ENCODE data around the gene SRM.
A peak's percentile ranks its signal among the peaks of the same experiment; 100 is the strongest.

SRM gene

DNA sequence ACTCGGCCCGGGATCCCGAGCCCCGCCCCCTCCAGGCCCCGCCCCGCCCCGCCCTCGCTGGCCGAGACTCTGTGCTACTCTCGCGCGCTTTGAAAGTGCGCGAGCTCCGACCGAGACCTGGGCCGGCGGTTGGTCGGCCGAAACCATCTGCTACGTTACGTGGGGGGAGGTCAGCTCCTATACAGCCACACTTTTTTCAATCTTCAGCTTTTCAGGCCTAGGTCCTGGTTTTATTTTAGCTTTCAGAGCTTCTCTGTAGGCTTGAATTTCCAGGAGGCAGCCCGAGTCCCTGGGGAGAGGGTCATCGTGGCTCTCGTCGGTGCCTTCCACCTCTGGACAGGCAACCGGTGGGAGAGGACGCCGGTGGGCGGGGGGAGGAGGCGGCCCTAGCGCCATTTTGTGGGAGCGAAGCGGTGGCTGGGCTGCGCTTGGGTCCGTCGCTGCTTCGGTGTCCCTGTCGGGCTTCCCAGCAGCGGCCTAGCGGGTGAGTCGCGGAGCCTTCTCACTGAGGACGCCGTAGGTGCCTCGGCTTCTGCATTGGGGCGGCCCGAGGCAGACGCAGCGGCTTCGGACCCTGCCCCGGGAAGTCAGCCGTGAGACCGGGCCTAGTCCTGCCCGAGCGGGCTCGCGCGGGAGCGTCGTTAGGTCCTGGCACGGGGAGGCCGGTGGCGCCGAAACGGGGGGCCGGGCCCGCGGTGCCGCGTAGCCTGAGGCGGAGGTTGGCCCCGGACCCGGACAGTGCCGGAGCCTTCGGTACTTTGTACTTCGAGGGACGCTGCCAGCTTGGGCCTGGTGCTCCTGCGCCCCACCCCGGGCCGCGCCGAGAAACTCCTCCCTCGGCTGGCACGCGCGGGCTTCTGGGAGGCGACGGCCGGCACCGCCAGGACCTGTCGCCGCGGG is 47.3 kb downstream of the SRM start, which contains the start of gene TARDBP (continued):
- TF ChIP-seq, protein P1, sequence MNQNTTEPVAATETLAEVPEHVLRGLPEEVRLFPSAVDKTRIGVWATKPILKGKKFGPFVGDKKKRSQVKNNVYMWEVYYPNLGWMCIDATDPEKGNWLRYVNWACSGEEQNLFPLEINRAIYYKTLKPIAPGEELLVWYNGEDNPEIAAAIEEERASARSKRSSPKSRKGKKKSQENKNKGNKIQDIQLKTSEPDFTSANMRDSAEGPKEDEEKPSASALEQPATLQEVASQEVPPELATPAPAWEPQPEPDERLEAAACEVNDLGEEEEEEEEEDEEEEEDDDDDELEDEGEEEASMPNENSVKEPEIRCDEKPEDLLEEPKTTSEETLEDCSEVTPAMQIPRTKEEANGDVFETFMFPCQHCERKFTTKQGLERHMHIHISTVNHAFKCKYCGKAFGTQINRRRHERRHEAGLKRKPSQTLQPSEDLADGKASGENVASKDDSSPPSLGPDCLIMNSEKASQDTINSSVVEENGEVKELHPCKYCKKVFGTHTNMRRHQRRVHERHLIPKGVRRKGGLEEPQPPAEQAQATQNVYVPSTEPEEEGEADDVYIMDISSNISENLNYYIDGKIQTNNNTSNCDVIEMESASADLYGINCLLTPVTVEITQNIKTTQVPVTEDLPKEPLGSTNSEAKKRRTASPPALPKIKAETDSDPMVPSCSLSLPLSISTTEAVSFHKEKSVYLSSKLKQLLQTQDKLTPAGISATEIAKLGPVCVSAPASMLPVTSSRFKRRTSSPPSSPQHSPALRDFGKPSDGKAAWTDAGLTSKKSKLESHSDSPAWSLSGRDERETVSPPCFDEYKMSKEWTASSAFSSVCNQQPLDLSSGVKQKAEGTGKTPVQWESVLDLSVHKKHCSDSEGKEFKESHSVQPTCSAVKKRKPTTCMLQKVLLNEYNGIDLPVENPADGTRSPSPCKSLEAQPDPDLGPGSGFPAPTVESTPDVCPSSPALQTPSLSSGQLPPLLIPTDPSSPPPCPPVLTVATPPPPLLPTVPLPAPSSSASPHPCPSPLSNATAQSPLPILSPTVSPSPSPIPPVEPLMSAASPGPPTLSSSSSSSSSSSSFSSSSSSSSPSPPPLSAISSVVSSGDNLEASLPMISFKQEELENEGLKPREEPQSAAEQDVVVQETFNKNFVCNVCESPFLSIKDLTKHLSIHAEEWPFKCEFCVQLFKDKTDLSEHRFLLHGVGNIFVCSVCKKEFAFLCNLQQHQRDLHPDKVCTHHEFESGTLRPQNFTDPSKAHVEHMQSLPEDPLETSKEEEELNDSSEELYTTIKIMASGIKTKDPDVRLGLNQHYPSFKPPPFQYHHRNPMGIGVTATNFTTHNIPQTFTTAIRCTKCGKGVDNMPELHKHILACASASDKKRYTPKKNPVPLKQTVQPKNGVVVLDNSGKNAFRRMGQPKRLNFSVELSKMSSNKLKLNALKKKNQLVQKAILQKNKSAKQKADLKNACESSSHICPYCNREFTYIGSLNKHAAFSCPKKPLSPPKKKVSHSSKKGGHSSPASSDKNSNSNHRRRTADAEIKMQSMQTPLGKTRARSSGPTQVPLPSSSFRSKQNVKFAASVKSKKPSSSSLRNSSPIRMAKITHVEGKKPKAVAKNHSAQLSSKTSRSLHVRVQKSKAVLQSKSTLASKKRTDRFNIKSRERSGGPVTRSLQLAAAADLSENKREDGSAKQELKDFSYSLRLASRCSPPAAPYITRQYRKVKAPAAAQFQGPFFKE (tag by site-specific recombination; IDR thresholded peaks at IDR 0.05; ENCODE audit: borderline replicate concordance), result no peak
- TF ChIP-seq ZNF776 (tag by site-specific recombination; IDR thresholded peaks at IDR 0.05; ENCODE audit: borderline replicate concordance) (no peak), ZNF404 (tag by site-specific recombination; IDR thresholded peaks at IDR 0.05) (no peak), ZNF664 (tag by site-specific recombination; IDR thresholded peaks at IDR 0.05) (no peak), ZNF610 (tag by site-specific recombination; IDR thresholded peaks at IDR 0.05; ENCODE audit: borderline replicate concordance) (peak; percentile 67), ZNF16 (tag by site-specific recombination; IDR thresholded peaks at IDR 0.05; ENCODE audit: low read depth) (no peak), ZBTB17 (tag by site-specific recombination; IDR thresholded peaks at IDR 0.05) (peak; percentile 65), YY2 (tag by site-specific recombination; IDR thresholded peaks at IDR 0.05) (peak; percentile 90), ZNF629 (tag by site-specific recombination; IDR thresholded peaks at IDR 0.05) (peak; percentile 72), ZFP3 (tag by site-specific recombination; IDR thresholded peaks at IDR 0.05; ENCODE audit: low read depth) (no peak), ZBTB7A (tag by site-specific recombination; IDR thresholded peaks at IDR 0.05; ENCODE audit: low read depth) (peak; percentile 29; the same call in 1 of the 2 replicates), ZNF112 (tag by site-specific recombination; IDR thresholded peaks at IDR 0.05) (no peak), ZNF529 (tag by site-specific recombination; IDR thresholded peaks at IDR 0.05; ENCODE audit: insufficient replicate concordance) (no peak), ZNF624 (tag by site-specific recombination; IDR thresholded peaks at IDR 0.05) (no peak), PRDM1 (tag by site-specific recombination; IDR thresholded peaks at IDR 0.05) (no peak), SCRT2 (tag by site-specific recombination; IDR thresholded peaks at IDR 0.05) (peak; percentile 73; the same call in 1 of the 2 replicates), ZNF555 (tag by site-specific recombination; conservative IDR thresholded peaks at IDR 0.05) (no peak), ZNF426 (tag by site-specific recombination; IDR thresholded peaks at IDR 0.05) (no peak), ZNF138 (tag by site-specific recombination; IDR thresholded peaks at IDR 0.05; ENCODE audit: borderline replicate concordance) (no peak), ZNF48 (tag by site-specific recombination; IDR thresholded peaks at IDR 0.05) (no peak), ZNF146 (tag by site-specific recombination; IDR thresholded peaks at IDR 0.05) (peak; percentile 58; the same call in 1 of the 2 replicates)
- TF ChIP-seq, protein P2, sequence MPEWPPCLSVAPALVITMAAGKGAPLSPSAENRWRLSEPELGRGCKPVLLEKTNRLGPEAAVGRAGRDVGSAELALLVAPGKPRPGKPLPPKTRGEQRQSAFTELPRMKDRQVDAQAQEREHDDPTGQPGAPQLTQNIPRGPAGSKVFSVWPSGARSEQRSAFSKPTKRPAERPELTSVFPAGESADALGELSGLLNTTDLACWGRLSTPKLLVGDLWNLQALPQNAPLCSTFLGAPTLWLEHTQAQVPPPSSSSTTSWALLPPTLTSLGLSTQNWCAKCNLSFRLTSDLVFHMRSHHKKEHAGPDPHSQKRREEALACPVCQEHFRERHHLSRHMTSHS (tag by site-specific recombination; IDR thresholded peaks at IDR 0.05), result no peak
- TF ChIP-seq, protein P3, sequence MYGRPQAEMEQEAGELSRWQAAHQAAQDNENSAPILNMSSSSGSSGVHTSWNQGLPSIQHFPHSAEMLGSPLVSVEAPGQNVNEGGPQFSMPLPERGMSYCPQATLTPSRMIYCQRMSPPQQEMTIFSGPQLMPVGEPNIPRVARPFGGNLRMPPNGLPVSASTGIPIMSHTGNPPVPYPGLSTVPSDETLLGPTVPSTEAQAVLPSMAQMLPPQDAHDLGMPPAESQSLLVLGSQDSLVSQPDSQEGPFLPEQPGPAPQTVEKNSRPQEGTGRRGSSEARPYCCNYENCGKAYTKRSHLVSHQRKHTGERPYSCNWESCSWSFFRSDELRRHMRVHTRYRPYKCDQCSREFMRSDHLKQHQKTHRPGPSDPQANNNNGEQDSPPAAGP (tag by site-specific recombination; IDR thresholded peaks at IDR 0.05), result peak; percentile 81; the same call in 1 of the 2 replicates
- TF ChIP-seq, protein P4, sequence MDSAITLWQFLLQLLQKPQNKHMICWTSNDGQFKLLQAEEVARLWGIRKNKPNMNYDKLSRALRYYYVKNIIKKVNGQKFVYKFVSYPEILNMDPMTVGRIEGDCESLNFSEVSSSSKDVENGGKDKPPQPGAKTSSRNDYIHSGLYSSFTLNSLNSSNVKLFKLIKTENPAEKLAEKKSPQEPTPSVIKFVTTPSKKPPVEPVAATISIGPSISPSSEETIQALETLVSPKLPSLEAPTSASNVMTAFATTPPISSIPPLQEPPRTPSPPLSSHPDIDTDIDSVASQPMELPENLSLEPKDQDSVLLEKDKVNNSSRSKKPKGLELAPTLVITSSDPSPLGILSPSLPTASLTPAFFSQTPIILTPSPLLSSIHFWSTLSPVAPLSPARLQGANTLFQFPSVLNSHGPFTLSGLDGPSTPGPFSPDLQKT (IDR thresholded peaks at IDR 0.05; ENCODE audit: borderline replicate concordance, low read depth, low read length), result no peak
- TF ChIP-seq, protein P5, sequence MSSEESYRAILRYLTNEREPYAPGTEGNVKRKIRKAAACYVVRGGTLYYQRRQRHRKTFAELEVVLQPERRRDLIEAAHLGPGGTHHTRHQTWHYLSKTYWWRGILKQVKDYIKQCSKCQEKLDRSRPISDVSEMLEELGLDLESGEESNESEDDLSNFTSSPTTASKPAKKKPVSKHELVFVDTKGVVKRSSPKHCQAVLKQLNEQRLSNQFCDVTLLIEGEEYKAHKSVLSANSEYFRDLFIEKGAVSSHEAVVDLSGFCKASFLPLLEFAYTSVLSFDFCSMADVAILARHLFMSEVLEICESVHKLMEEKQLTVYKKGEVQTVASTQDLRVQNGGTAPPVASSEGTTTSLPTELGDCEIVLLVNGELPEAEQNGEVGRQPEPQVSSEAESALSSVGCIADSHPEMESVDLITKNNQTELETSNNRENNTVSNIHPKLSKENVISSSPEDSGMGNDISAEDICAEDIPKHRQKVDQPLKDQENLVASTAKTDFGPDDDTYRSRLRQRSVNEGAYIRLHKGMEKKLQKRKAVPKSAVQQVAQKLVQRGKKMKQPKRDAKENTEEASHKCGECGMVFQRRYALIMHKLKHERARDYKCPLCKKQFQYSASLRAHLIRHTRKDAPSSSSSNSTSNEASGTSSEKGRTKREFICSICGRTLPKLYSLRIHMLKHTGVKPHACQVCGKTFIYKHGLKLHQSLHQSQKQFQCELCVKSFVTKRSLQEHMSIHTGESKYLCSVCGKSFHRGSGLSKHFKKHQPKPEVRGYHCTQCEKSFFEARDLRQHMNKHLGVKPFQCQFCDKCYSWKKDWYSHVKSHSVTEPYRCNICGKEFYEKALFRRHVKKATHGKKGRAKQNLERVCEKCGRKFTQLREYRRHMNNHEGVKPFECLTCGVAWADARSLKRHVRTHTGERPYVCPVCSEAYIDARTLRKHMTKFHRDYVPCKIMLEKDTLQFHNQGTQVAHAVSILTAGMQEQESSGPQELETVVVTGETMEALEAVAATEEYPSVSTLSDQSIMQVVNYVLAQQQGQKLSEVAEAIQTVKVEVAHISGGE (tag by site-specific recombination; conservative IDR thresholded peaks at IDR 0.05; ENCODE audit: low read depth), result peak; percentile 78

All from HEK293 (cell line).